Measurements from ENCODE around the gene DLL4. TPM values are rescaled to one million over a fixed set of nuclear protein-coding genes. Genes with fewer than 3 reads are reported as not detected.

DLL4 gene
- 6.2 and 6.5 TPM in 2 replicates for total RNA-seq
- long read RNA-seq, transcript DLL4-204 (11 exons, 3,433 nt): major isoform, 13 of 16 reads
- long read RNA-seq, partial matches to known transcripts: 3 of 16 reads
- long read RNA-seq, other reads (novel, unspliced or antisense): 0 of 16 reads

DNA sequence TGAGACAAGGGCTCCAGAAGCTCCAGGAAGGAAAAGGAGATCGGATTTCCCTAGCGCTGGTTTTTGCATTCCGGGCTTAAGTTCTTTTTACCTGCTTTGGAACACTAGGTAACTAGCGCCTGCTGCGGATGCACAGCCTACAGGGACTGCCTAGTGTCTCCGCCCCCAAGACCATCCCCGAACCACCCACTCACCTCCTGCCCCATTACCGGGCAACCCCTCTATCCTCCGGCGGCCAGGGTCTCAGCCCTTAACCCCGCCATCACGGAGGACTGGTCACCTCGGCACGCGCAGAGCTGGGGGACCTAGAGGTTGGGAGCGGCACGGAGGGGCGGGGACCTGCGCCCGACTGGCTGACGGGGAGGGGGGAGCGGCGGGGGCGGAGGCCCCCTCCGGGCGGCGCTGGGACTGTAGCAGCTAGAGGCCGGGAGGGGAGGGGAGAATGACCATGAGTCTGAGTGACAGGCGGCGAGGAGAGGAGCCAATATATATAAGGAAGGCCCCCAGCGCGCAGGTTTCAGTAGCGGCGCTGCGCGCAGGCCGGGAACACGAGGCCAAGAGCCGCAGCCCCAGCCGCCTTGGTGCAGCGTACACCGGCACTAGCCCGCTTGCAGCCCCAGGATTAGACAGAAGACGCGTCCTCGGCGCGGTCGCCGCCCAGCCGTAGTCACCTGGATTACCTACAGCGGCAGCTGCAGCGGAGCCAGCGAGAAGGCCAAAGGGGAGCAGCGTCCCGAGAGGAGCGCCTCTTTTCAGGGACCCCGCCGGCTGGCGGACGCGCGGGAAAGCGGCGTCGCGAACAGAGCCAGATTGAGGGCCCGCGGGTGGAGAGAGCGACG, at the start of gene DLL4:
Gene DLL4 (plus strand): TSS at position 520 of the 839 bp plus-strand sequence. CDS start 329 bp downstream, outside the sequence.
- peak; percentile 57 for DNase-seq (ENCODE audit: low spot score, unreplicated experiment)
- H3K4me1 Mint-ChIP-seq (ENCODE audit: low read depth): peaks cover 52% of the 10 kb centered on the region
- peaks cover 51% of the 10 kb centered on the region for H3K27me3 Mint-ChIP-seq
- H3K4me3 Mint-ChIP-seq (ENCODE audit: low read depth): peak within 1 kb of the TSS; percentile 76
- no peaks in the 10 kb centered on the region for H3K9me3 Mint-ChIP-seq (ENCODE audit: low read depth)
- TF ChIP-seq, protein P1, sequence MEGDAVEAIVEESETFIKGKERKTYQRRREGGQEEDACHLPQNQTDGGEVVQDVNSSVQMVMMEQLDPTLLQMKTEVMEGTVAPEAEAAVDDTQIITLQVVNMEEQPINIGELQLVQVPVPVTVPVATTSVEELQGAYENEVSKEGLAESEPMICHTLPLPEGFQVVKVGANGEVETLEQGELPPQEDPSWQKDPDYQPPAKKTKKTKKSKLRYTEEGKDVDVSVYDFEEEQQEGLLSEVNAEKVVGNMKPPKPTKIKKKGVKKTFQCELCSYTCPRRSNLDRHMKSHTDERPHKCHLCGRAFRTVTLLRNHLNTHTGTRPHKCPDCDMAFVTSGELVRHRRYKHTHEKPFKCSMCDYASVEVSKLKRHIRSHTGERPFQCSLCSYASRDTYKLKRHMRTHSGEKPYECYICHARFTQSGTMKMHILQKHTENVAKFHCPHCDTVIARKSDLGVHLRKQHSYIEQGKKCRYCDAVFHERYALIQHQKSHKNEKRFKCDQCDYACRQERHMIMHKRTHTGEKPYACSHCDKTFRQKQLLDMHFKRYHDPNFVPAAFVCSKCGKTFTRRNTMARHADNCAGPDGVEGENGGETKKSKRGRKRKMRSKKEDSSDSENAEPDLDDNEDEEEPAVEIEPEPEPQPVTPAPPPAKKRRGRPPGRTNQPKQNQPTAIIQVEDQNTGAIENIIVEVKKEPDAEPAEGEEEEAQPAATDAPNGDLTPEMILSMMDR (IDR thresholded peaks at IDR 0.05; ENCODE audit: unreplicated experiment): no peak
- no peaks in the 10 kb centered on the region for H3K36me3 Mint-ChIP-seq (ENCODE audit: insufficient read depth)
- H3K27ac Mint-ChIP-seq: peak within 1 kb of the TSS; percentile 51

DNA sequence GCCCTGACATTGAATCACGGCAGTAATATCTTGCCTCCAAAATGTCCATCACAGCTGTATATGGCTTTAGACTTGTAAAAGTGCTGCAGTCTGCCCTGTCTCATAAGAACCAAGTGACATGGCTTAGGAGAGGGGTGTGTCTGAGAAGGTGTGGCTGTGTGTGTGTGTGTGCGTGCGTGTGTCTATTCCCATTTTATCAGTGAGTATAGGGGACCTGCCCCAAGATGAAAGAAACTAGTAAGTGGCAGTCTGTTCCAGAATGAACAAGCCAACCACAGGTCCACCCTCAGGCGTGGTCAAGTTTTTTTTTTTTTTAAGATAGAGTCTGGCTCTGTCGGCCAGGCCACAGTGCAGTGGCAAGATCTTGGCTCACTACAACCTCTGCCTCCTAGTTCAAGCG, 49.5 kb upstream of the DLL4 start:
- Mint-ChIP-seq H3K36me3 (ENCODE audit: insufficient read depth) (no peaks in the 10 kb centered on the region), H3K4me3 (ENCODE audit: low read depth) (no peak overlapping the region), H3K4me1 (ENCODE audit: low read depth) (no peaks in the 10 kb centered on the region), H3K9me3 (ENCODE audit: low read depth) (no peaks in the 10 kb centered on the region), H3K27me3 (peaks cover 3% of the 10 kb centered on the region), H3K27ac (no peak overlapping the region)
- TF ChIP-seq, protein P1 (IDR thresholded peaks at IDR 0.05; ENCODE audit: unreplicated experiment): no peak
- DNase-seq (ENCODE audit: low spot score, unreplicated experiment): no peak

DNA sequence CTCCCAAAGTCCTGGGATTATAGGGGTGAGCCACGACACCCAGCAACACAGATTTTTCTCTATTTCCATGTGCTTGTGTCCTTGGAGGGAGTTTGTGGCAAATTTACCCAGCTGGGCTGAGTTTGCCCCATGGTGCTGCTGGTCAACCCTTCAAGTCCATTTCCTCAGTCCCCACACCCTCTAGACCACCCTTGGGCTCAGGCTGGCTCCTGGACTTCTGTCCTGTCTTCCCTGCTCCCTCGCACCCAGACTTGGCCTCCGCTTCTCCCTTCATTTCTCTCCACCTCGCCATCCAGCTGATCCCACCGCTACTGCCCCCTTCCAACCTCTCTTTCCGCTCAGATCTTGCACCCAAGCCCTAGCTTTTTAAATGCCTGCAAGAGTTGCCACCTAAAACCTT, 47.8 kb upstream of the DLL4 start:
- DNase-seq (ENCODE audit: low spot score, unreplicated experiment): no peak
- H3K36me3 Mint-ChIP-seq (ENCODE audit: insufficient read depth): no peaks in the 10 kb centered on the region
- no peaks in the 10 kb centered on the region for H3K9me3 Mint-ChIP-seq (ENCODE audit: low read depth)
- no peaks in the 10 kb centered on the region for H3K4me1 Mint-ChIP-seq (ENCODE audit: low read depth)
- no peak overlapping the region for H3K4me3 Mint-ChIP-seq (ENCODE audit: low read depth)
- H3K27ac Mint-ChIP-seq: no peak overlapping the region
- H3K27me3 Mint-ChIP-seq: no peaks in the 10 kb centered on the region
- TF ChIP-seq, protein P1 (IDR thresholded peaks at IDR 0.05; ENCODE audit: unreplicated experiment): no peak

DNA sequence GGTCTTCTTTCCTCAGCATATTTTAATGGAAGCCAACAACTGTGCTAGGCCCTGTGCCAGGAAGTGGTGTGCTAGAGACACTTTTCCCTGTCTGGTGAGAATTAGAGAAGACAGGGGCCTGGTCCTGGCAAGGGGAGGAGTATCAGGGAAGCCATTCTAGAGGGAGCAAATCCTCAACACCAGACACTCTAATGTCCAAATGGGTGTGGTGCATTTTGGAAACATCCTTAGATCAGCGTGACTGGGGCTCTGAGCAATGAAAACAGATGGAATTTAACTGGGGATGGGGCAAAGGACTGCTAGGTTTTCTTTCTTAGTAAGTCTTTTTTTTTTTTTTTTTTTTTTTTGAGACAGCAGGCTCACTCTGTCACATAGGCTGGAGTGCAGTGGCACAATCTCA, 42.6 kb upstream of the DLL4 start:
- no peaks in the 10 kb centered on the region for H3K27me3 Mint-ChIP-seq
- H3K36me3 Mint-ChIP-seq (ENCODE audit: insufficient read depth): no peaks in the 10 kb centered on the region
- no peak for DNase-seq (ENCODE audit: low spot score, unreplicated experiment)
- TF ChIP-seq, protein P1 (IDR thresholded peaks at IDR 0.05; ENCODE audit: unreplicated experiment): no peak
- H3K4me3 Mint-ChIP-seq (ENCODE audit: low read depth): no peak overlapping the region
- H3K4me1 Mint-ChIP-seq (ENCODE audit: low read depth): no peaks in the 10 kb centered on the region
- no peaks in the 10 kb centered on the region for H3K9me3 Mint-ChIP-seq (ENCODE audit: low read depth)
- no peak overlapping the region for H3K27ac Mint-ChIP-seq

DNA sequence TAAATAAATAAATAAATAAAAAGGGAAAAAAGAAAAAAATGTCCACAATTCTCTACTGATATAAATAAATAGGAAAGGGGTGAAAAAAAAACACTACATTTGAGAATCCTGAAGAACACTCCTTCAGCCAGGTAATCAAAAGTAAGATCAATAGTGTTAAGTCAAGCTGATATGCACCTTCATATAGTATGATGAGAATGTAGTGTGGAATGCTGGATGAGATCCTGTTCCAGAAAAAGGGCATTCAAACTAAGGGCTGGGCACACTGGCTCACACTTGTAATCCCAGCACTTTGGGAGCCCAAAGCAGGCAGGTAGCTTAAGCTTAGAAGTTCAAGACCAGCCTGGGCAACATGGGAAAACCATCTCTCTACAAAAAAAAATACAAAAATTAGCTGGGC, 40.0 kb upstream of the DLL4 start:
- Mint-ChIP-seq H3K9me3 (ENCODE audit: low read depth) (no peaks in the 10 kb centered on the region), H3K4me1 (ENCODE audit: low read depth) (peaks cover 1% of the 10 kb centered on the region), H3K36me3 (ENCODE audit: insufficient read depth) (no peaks in the 10 kb centered on the region), H3K27ac (no peak overlapping the region), H3K27me3 (peaks cover 3% of the 10 kb centered on the region), H3K4me3 (ENCODE audit: low read depth) (no peak overlapping the region)
- DNase-seq (ENCODE audit: low spot score, unreplicated experiment): no peak
- TF ChIP-seq, protein P1 (IDR thresholded peaks at IDR 0.05; ENCODE audit: unreplicated experiment): no peak

Measured in progenitor cell of endocrine pancreas (in vitro differentiated cells).